Stimulated activated CD4-positive, alpha-beta T cell treated with anti-CD3 and anti-CD28 coated beads, Interleukin-1b, Interleukin-23, amount 100 ng/mL, for 1 hour (primary cell): ENCODE measurements around the gene MS4A15.
"Not testable (repeated sequence)": the region's sequence is repeated elsewhere in the genome, so short reads cannot be mapped to it uniquely, and the experiment has no call there.

Source experiments
- DNase-seq, 2 donors: peaks; one replicate each; pipeline ENCODE4 v3.0.0-alpha.2; 2020; ENCODE audit warnings: low read depth in 2 of 2

Gene MS4A15

GRCh38 chr11:60809249-60809648, 52.6 kb downstream of the MS4A15 start:
- DNase-seq: no peak

DNA sequence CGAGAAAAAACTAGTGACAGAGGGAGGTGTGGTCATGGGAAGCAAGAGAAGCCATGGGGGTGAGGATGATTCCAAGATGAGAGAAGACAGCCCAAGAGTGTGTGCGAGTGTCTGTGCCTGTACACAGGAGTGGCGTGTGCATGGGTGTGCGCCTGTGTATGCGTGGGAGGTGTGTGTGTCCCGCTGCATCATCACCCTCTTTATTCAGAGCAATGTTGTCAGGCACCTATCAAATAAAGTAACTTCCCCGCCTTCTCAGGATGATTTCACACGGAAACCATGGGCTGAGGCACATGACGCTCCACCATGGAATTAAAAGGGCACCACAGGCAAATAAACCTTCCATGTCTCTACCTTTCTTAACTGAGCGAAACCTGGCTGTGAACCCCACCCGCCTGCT, 53.0 kb downstream of the MS4A15 start:
- no peak for DNase-seq

GRCh38 chr11:60810151-60810550, 53.5 kb downstream of the MS4A15 start:
- no peak for DNase-seq

GRCh38 chr11:60810569-60810968, 53.9 kb downstream of the MS4A15 start:
- DNase-seq: no peak

DNA sequence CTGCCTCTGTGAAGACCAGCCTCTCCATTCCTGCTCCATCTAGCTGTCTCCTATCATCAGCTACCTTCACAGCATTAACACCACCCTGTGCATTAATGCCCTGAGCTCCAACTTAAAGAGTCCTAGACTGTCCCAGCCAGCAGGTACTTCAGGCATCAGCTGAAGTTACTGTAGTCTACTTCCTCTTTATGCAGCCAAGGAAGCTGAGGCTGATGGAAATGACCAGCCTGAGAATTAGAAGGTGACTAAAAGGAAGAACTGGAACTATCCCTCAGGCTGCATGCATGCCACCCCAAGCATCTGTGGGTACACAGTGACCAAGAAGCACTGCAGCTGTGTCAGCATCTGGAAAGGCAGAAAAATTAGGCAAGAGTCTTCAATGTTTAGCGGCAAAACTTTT, 56.7 kb downstream of the MS4A15 start:
- DNase-seq: no peak

GRCh38 chr11:60814112-60814511, 57.4 kb downstream of the MS4A15 start:
- DNase-seq: no peak

GRCh38 chr11:60816590-60817157, 60.0 kb downstream of the MS4A15 start:
- no peak for DNase-seq

- DNase-seq: no peak
Observed at GRCh38 chr11:60818057-60818456, 61.4 kb downstream of the MS4A15 start.

DNA sequence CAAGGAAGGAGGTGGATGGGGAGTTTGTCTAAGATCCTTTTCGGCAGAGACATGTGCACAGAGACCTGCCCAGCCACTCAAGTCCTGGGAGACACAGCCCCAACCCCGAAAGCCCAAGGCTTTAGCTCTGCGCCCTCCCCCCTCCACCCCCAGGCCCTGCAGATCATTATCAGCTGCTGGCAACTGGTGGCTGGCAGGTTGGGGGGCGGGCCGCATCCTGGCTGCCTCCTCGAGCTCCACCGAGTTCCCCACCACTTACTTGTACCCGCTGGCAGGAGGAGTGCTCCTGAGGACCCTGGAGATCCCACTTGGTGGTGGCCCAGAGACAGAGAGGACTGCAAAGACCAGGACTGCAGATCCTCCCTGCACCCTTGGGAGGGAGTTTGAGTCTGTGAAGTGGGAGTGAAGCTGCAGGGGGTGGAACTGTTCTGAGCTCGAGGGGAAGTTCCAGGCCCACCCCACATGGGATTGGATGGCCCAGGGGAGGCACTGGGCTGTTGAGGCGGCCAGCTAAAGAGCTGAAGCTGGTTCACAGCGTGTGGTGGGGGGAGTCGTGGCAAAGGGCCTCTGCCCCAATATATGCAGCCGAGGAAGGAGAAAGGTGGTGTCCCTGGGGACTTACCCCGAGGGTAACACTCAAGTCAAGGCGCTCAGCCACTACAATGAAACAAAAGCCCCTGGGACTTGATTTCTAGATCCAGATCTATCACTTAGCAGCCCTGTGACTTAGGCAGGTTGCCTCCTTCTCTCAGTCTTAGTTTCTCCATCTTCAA, 65.3 kb downstream of the MS4A15 start:
- DNase-seq: no peak

- not testable (repeated sequence) for DNase-seq
Observed at GRCh38 chr11:60823745-60824306, 67.2 kb downstream of the MS4A15 start.

DNA sequence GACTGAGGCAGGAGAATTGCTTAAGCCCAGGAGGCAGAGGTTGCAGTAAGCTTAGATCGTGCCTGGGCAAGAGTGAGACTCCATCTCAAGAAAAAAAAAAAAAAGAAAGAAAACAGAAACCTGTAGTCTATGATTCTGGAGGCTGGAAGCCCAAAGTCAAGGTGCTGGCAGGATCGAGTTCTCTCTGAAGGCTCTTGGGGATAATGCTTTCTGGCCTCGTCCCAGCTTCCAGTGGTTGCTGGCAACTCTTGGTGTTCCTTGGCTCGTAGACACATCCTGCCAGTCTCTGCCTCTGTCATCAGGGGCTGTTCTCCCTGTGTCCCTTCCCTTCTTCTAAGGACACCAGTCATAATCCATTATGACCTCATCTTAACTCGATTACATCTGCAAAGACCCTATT, 68.5 kb downstream of the MS4A15 start:
- no peak for DNase-seq

- DNase-seq: no peak
Observed at GRCh38 chr11:60825790-60826189, 69.1 kb downstream of the MS4A15 start.
